GM19324 (cell line): Measurements from ENCODE around the gene TTC19.

Source experiments
- ATAC-seq: cut with Tn5 transposase; IDR thresholded peaks from one replicate; pipeline ENCODE4 v1.9.1; 2021; ENCODE audit warnings: mild to moderate bottlenecking, moderate library complexity; ENCODE audit not compliant: unreplicated experiment, low FRiP score

Gene TTC19, protein sequence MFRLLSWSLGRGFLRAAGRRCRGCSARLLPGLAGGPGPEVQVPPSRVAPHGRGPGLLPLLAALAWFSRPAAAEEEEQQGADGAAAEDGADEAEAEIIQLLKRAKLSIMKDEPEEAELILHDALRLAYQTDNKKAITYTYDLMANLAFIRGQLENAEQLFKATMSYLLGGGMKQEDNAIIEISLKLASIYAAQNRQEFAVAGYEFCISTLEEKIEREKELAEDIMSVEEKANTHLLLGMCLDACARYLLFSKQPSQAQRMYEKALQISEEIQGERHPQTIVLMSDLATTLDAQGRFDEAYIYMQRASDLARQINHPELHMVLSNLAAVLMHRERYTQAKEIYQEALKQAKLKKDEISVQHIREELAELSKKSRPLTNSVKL

DNA sequence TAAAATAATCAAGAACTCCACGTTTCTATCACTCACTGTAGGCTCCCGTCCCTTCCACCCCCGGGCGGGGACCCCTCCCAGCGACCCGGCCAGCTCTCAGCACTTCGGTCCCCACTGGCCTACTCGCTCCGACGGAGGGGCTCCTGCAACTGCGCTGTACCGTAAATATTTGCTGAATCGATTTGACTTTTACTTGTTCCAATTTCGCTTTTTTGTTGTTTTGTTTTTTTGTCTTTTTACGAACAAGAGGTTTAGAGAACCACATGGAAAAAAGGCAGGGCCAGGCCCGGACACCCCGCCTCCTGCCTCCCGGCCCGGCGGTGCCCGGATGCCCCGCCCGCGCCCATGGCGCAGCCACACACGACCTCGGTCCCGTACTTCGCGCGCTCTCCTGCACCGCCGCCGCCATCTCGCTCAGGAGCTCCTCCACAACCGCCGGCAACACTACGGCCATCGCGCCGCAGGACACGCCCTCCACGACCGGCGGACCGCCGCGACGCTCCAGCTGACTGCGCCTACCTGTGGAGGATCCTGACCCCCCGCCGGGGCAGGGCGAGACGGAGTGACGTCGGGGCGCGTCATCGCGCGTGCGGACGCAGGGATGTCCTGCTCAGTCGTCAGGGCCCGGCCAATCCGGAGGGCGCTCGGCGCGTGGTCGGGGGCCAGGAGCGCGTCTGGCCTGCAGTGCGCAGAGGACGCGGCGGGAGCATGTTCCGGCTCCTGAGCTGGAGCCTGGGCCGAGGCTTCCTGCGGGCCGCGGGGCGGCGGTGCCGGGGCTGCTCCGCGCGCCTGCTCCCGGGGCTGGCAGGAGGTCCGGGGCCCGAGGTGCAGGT lies at the start of gene TTC19, which contains the start of gene ZSWIM7:
Gene TTC19 (plus strand): TSS at position 684 of the 833 bp plus-strand sequence. CDS start 25 bp downstream, at position 709.
Gene ZSWIM7 (minus strand): TSS at position 564 of the 833 bp plus-strand sequence. CDS start 110 bp downstream, at position 454.
- peak; percentile 97 for ATAC-seq

DNA sequence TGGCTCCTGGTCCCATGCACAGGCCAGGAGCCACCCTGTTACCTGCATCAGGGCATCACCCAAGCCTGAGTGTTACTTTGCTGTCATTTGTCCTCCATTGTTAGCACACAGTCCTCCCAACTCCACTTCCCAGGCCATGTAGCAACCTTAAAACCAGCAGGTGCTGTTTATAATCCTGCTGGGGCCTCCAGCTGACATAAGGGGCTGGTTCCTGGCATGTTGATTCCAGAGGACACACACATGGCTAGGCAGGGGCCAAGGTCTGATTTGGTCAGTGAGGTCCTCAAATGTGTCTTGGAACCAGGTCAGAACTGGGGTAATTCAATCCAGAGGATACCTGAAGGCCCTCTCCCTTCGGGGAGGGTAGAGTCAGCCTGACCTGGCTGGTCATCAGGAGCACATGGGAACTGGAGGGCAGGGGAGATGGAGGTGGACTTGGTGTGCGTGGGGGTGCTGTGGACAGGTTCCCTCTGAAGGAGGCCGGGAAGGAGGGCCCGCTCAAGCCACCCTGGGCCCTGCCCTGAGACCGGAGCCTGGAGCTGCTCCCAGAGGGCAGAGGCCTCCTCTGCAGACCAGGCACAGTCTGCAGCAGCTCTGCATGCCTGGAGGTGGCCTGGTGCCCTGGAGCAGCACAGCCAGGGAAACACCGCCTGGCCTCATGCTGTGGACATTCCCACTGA lies 48.1 kb upstream of the TTC19 start:
- no peak for ATAC-seq

DNA sequence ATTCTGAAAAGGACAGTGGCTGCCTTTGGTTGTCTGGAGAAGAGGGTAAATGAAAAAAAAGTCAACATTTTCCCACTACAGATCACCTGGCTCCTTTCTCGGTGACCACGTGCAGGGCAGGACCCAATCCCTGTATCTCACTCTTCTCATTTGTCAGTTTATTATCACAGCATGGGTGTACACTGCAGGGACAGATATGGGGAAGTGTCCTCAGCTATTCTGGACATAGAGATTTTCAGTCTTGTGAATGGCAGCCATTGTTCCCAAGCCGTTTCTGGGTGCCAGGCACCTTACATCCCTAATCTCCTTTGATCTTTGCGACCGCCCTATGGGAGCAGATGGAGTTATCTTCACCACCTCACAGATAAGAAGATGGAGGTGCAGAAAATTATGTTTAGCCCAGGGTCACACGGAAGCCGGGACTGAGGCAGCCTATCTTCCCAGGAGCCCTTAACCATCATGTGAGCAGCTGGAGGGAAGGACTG lies 47.5 kb upstream of the TTC19 start:
- no peak for ATAC-seq

GRCh38 chr17:15952916-15953790 lies 46.5 kb upstream of the TTC19 start:
- no peak for ATAC-seq

DNA sequence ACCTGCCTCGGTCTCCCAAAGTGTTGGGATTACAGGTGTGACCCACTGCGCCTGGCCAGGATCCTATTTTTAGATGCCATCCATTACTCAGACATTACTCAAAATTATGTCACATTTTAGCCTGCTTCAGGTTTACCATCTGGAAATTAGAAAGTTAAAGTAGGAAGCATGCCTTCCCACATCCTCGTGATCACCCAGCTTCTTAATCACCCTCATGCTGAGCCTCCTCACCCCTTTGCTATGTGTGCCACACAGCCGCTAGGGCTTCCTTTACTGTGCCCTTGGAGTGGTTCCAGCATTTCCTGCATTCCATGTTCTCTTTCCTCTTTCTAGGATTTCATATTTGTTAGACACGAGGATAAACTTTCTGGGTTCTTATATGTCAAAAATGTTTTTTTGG lies 45.4 kb upstream of the TTC19 start:
- no peak for ATAC-seq

DNA sequence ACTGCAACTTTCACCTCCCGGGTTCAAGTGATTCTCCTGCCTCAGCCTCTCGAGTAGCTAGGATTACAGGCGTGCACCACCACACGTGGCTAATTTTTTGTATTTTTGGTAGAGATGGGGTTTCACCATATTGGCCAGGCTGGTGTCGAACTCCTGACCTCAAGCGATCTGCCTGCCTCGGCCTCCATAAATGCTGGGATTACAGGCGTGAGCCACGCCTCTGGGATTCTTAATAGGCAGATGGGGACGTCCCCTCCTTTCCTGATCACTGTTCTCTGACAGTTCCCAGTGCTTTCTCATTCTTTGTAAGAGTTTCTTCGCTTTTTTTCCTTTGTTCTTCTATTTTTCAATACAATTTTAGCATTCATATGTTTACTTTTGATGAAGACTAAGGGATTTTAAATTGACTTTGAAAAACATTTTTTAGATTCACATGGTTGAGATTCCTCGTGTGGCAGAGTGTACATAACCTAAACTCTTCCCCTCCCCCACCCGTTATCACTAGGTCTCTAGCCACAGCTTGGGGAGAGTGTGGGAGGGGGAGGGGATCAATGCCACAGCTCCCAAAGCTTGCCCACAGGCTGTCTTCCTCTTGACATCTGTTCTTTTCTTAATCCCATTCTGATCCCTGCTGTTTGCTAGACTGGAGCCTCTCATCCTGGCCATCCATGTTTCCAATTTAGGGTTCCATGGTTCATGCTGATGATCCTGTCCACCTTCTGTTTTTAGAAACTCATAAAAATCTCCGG lies 43.7 kb upstream of the TTC19 start:
- no peak for ATAC-seq

DNA sequence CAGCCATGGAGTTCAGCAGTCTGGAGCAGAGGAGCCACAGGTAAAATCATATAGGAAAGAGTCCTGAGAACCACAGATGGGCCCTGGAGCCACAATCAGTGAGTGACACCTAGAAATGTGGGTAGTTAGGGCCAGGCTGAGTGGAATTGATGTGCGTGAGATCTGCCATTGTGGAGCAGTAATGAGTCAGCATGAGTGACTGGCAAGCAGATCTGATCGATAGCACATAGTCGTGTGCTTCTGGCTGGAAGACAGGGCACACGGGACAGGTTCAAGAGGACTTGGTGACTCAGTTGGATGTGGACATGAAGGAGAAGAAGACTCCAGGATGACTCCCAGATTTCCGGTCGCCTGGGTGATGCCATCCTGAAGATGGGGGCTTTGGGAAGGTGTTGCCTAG lies 42.4 kb upstream of the TTC19 start:
- no peak for ATAC-seq

GRCh38 chr17:15957608-15958307 lies 41.9 kb upstream of the TTC19 start:
- ATAC-seq: no peak

- no peak for ATAC-seq
These were observed 41.2 kb upstream of the TTC19 start for GRCh38 chr17:15958484-15958854.

DNA sequence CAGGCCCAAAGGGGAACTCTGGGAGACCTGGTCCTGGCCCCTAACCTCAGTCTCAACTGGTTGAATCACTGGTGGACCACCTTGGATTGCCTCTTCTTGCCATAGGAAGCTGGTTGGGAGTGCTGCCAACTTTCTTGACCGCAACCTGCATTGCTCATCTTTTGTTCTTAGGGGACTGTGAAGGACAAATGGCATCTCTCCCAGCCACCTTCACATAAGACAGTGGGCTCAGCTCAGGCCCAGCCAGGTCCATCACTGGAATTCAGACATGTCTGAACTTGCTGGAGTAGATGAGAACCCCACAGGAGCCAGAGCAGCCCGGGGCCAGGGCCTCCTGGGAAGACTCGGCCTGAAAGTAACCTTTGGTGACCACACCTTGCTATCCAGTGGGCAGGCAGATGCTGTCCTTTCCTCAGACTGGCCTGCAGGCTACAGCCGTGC lies 35.9 kb upstream of the TTC19 start:
- no peak for ATAC-seq

- ATAC-seq: no peak
These were observed 34.1 kb upstream of the TTC19 start for GRCh38 chr17:15965528-15965927.

GRCh38 chr17:15966183-15966878 lies 33.3 kb upstream of the TTC19 start:
- no peak for ATAC-seq

GRCh38 chr17:15966879-15967248 lies 32.8 kb upstream of the TTC19 start:
- no peak for ATAC-seq

DNA sequence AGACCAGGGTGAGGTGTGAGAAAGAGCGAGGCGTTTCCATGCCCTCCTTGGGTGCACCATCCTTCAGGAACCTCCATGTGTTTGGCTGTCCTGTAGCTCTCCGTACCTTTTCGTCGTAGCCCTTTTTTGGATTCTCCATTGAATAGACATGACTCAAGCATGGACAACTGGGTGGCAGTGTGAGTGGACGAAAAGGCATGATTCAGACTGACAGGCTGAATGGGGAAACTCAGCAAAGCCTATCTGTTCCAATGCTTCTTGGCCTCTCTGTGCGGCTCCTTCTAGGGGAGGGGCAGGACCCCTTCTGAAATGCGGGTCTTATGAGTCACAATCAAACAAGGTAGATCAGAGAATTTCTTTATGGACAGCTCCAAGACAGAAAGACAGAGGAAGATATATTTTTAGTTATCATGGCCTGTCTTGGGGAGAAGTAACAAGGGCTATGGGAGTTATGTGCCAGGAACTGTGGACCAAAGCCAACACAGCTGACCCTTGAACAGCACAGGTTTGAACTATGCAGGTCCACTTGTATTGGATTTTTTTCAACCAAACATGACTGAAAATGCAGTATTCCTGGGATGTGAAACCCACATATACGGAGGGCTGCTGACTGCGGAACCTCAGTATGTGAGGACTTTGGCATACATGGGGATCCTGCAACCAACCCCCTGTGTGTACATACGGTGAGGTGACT lies 31.8 kb upstream of the TTC19 start:
- no peak for ATAC-seq

- ATAC-seq: no peak
These were observed 30.2 kb upstream of the TTC19 start for GRCh38 chr17:15969463-15969862.

- ATAC-seq: no peak
These were observed 29.1 kb upstream of the TTC19 start for GRCh38 chr17:15970500-15970899.

GRCh38 chr17:15971098-15971678 lies 28.4 kb upstream of the TTC19 start:
- no peak for ATAC-seq
